ENCODE results near the gene RGS9. TPM values are rescaled to one million over a fixed set of nuclear protein-coding genes. Genes with fewer than 3 reads are reported as not detected.

RGS9 gene
- total and polyA plus RNA-seq, 10 of the 15 experiments (the other 5 are each of a cell fraction or from before 2014, with no cell fraction given), result 1.1 to 10.6 (median 5.6) TPM

GRCh38 chr17:65173976-65174683, 37.0 kb downstream of the RGS9 start:
- Histone ChIP-seq H3K9me3 (replicated peaks; ENCODE audit: control insufficient read depth, insufficient read depth, low read length) (no peaks in the 10 kb centered on the region), H3K4me3 (no peak overlapping the region), H3K9ac (ENCODE audit: control insufficient read depth, insufficient read depth, low read length) (no peak overlapping the region), H3K27ac (ENCODE audit: control insufficient read depth, insufficient read depth) (no peak overlapping the region), H3K4me2 (ENCODE audit: control insufficient read depth, insufficient read depth) (no peak overlapping the region; the same call in 1 of the 2 replicates), H3K4me1 (ENCODE audit: control insufficient read depth, insufficient read depth, low read length) (peaks cover 33% of the 10 kb centered on the region), H4K20me1 (ENCODE audit: control insufficient read depth, insufficient read depth) (no peaks in the 10 kb centered on the region), H3K79me2 (ENCODE audit: control insufficient read depth, insufficient read depth, low read length) (no peaks in the 10 kb centered on the region), H3K27me3 (replicated peaks in 1 of 2; ENCODE audit: control insufficient read depth in 2 of 2, insufficient read depth in 2 of 2, low read length in 1 of 2) (no peaks in the 10 kb centered on the region), H2AFZ (ENCODE audit: control insufficient read depth, low read depth, low read length) (no peak overlapping the region; the same call in 1 of the 2 replicates), H3K36me3 (ENCODE audit: control insufficient read depth in 2 of 2, insufficient read depth in 2 of 2, low read length in 1 of 2) (no peaks in the 10 kb centered on the region)
- DNase-seq (ENCODE audit: low read depth, low spot score) (no peak), ATAC-seq (no peak; the same call in 2 of the 3 replicates), FAIRE-seq (no peak)
- ChIA-PET RAD21 (ENCODE audit: unreplicated experiment) (no interaction called here), CTCF (no interaction called here), POLR2A (interaction anchor here (0.9 kb wide), 1 partner anchor 19 kb away, joined by 3 read pairs; no protein-coding TSS in a partner anchor), SMC1A (ENCODE audit: uncharacterized antibody, unreplicated experiment) (interaction anchor here (0.7 to 1.0 kb wide), 3 partner anchors 9 to 75 kb away, joined by 3 to 4 read pairs (median 3); no protein-coding TSS in a partner anchor)
- BruUV-seq (replicated peaks), result no TSS peak
- 92% methylated on average over 9 of the region's 9 CpGs for WGBS (ENCODE audit: insufficient coverage, insufficient replicate concordance, low lambda C conversion rate, missing lambda C conversion rate)
- in situ Hi-C loops (cut with MboI) (no loop called here), intact Hi-C loops (cut with micrococcal nuclease; ENCODE audit: unreplicated experiment) (no loop called here)
- TF ChIP-seq ETV6 (conservative IDR thresholded peaks at IDR 0.05 in 1 of 2, IDR thresholded peaks at IDR 0.05 in 1 of 2; ENCODE audit: borderline replicate concordance in 1 of 2, low read depth in 1 of 2) (no peak), SMAD5 (IDR thresholded peaks at IDR 0.05; ENCODE audit: low read depth) (no peak), FOXM1 (IDR thresholded peaks at IDR 0.05; ENCODE audit: low read depth, low read length) (no peak), PBX3 (IDR thresholded peaks at IDR 0.05; ENCODE audit: insufficient replicate concordance, low read depth, low read length) (peak; percentile 37), CHD2 (IDR thresholded peaks at IDR 0.05; ENCODE audit: borderline replicate concordance, low read depth, low read length) (no peak), NR2F1 (conservative IDR thresholded peaks at IDR 0.05) (no peak), RAD21 (IDR thresholded peaks at IDR 0.05; ENCODE audit: insufficient read depth, low read depth, low read length) (no peak), ATF2 (IDR thresholded peaks at IDR 0.05; ENCODE audit: low read length) (no peak), MEF2A (IDR thresholded peaks at IDR 0.05; ENCODE audit: insufficient read depth, low read depth, low read length) (no peak), RELA (IDR thresholded peaks at IDR 0.05; ENCODE audit: borderline replicate concordance, partially characterized antibody) (no peak), ZBED1 (IDR thresholded peaks at IDR 0.05; ENCODE audit: borderline replicate concordance) (no peak), FOXK2 (IDR thresholded peaks at IDR 0.05) (no peak), BCL3 (IDR thresholded peaks at IDR 0.05; ENCODE audit: borderline replicate concordance, insufficient read depth, low read depth, low read length, poor library complexity, severe bottlenecking) (peak; percentile 92), MYC (IDR thresholded peaks at IDR 0.05; ENCODE audit: insufficient read depth, insufficient read length, insufficient replicate concordance, low read length, severe bottlenecking) (no peak), E2F4 (IDR thresholded peaks at IDR 0.05; ENCODE audit: low read depth, low read length) (no peak), RB1 (IDR thresholded peaks at IDR 0.05; ENCODE audit: borderline replicate concordance) (no peak), SIN3A (IDR thresholded peaks at IDR 0.05; ENCODE audit: low read depth, low read length) (no peak), MTA2 (IDR thresholded peaks at IDR 0.05; ENCODE audit: low read depth) (no peak), MEF2B (IDR thresholded peaks at IDR 0.05; ENCODE audit: partially characterized antibody, poor library complexity, severe bottlenecking) (no peak)

All from GM12878 (cell line).